NCI-H526 treated with DMSO at 0.1 percent for 48 hours (cell line): ENCODE results near the gene RFNG.
"Not testable (repeated sequence)": the region's sequence is repeated elsewhere in the genome, so short reads cannot be mapped to it uniquely, and the experiment has no call there.

Source experiments
- DNase-seq: peaks from one replicate; lab custom pipeline; 2025; lab: John Stamatoyannopoulos, UW

RFNG gene

GRCh38 chr17:82042649-82043048, 9.0 kb downstream of the RFNG start:
- no peak for DNase-seq

- DNase-seq, result no peak
Measured at GRCh38 chr17:82041144-82041814, 10.3 kb downstream of the RFNG start.

- no peak for DNase-seq
Measured at GRCh38 chr17:82039695-82040299, 11.8 kb downstream of the RFNG start.

- not testable (repeated sequence) for DNase-seq
Measured at GRCh38 chr17:82038796-82039409, 12.7 kb downstream of the RFNG start.

GRCh38 chr17:82037889-82038195, 13.8 kb downstream of the RFNG start:
- no peak for DNase-seq

- peak; percentile 94 for DNase-seq
Measured at GRCh38 chr17:82037092-82037888, 14.3 kb downstream of the RFNG start, which contains the start of gene DCXR. Gene DCXR, minus strand, starts transcription at chr17:82037697. Its CDS starts 15 bp downstream, at chr17:82037682.

GRCh38 chr17:82036634-82037091, 14.9 kb downstream of the RFNG start:
- no peak for DNase-seq

GRCh38 chr17:82035956-82036633, 15.5 kb downstream of the RFNG start:
- DNase-seq, result no peak

GRCh38 chr17:82035488-82035887, 16.1 kb downstream of the RFNG start:
- no peak for DNase-seq

GRCh38 chr17:82034371-82035011, 17.1 kb downstream of the RFNG start:
- no peak for DNase-seq

- no peak for DNase-seq
Measured at GRCh38 chr17:82033359-82034085, 18.1 kb downstream of the RFNG start.

GRCh38 chr17:82031885-82032627, 19.6 kb downstream of the RFNG start:
- DNase-seq, result peak; percentile 17

GRCh38 chr17:82031303-82031884, 20.2 kb downstream of the RFNG start, which contains the start of gene RAC3:
Gene RAC3, plus strand, starts transcription at chr17:82031678. Its CDS starts 84 bp downstream, at chr17:82031762.
- DNase-seq, result no peak

- DNase-seq, result peak; percentile 37
Measured at GRCh38 chr17:82030470-82031302, 20.9 kb downstream of the RFNG start.

GRCh38 chr17:82029990-82030469, 21.6 kb downstream of the RFNG start:
- no peak for DNase-seq

- no peak for DNase-seq
Measured at GRCh38 chr17:82029391-82029790, 22.2 kb downstream of the RFNG start.

GRCh38 chr17:82028966-82029365, 22.6 kb downstream of the RFNG start:
- no peak for DNase-seq

- no peak for DNase-seq
Measured at GRCh38 chr17:82028246-82028645, 23.4 kb downstream of the RFNG start.
